Endothelial cell of umbilical vein (primary cell): ENCODE results near the gene C21orf58.

ENCODE experiments used
- EZH2 ChIP-seq: IDR thresholded peaks from 2 replicates; pipeline ENCODE4 v1.6.1; 2012; ENCODE audit warnings: borderline replicate concordance, low read depth, mild to moderate bottlenecking, moderate library complexity, low read length, inconsistent platforms; ENCODE audit not compliant: severe bottlenecking
- GATA2 ChIP-seq: IDR thresholded peaks from 2 replicates; pipeline ENCODE4 v1.7.0; 2011; ENCODE audit warnings: low read depth, mild to moderate bottlenecking, moderate library complexity, mixed read lengths, low read length; ENCODE audit not compliant: insufficient read length, insufficient read depth
- MYC ChIP-seq: IDR thresholded peaks from one replicate; pipeline ENCODE4 v1.6.1; 2011; ENCODE audit warnings: mild to moderate bottlenecking, low read depth, low read length
- POLR2A ChIP-seq: IDR thresholded peaks from 2 replicates; pipeline ENCODE4 v1.6.1; 2012; ENCODE audit warnings: low read depth, mild to moderate bottlenecking, control low read depth, low read length
- POLR2AphosphoS5 ChIP-seq: IDR thresholded peaks from 2 replicates; pipeline ENCODE4 v1.6.1; 2012; ENCODE audit warnings: low read depth, mild to moderate bottlenecking, control low read depth, low read length, moderate library complexity; ENCODE audit not compliant: insufficient read depth
- TF ChIP-seq, protein P1 (sequence below), 2 donors: IDR thresholded peaks; 1 replicate in 1 of 2; 2 replicates in 1 of 2; pipeline ENCODE4 v1.5.1; 2011; ENCODE audit warnings: low read length in 2 of 2, mild to moderate bottlenecking in 2 of 2, moderate library complexity in 2 of 2, control low read depth in 1 of 2, inconsistent platforms in 1 of 2, low read depth in 1 of 2; ENCODE audit not compliant: insufficient read depth in 1 of 2; ENCODE audit errors: extremely low read depth in 1 of 2
- TF ChIP-seq, protein P2 (sequence below): IDR thresholded peaks from 2 replicates; pipeline ENCODE4 v1.6.1; 2011; ENCODE audit not compliant: insufficient read depth, insufficient read length

DNA sequence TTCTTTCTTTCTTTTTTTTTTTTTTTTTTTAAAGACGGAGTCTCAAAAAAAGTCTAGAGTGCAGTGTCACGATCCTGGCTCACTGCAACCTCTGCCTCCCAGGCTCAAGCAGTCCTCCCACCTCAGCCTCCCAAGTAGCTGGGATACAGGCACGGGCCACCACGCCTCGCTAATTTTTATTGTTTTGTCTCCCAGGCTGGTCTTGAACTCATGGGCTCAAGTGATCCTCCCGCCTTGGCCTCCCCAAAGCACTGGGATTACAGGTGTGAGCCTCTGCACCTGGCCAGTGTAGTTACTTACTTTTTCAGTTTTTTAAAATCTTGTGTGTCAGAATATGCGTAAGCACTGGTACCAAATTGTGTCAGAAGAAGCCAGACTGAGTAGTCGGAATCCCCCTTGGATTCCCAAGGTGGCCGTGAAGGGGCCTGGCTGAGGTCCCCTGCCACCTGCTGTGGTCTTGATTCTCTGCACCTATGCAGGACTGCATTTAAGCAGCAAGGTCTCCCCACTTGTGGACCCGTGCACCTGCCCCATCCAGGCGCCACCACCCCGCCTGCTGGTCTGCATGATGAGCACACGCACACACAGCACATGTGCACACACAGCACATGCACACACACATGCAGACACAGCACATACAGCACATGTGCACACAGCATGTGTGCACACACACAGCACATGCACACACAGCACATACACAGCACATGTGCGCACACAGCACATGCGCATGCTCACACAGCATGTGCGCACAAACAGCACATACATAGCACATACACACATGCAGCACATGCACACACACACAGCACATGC lies 47.7 kb upstream of the C21orf58 start:
- TF ChIP-seq POLR2A (no peak), POLR2AphosphoS5 (no peak), EZH2 (no peak), GATA2 (no peak), MYC (no peak)
- TF ChIP-seq, protein P1, sequence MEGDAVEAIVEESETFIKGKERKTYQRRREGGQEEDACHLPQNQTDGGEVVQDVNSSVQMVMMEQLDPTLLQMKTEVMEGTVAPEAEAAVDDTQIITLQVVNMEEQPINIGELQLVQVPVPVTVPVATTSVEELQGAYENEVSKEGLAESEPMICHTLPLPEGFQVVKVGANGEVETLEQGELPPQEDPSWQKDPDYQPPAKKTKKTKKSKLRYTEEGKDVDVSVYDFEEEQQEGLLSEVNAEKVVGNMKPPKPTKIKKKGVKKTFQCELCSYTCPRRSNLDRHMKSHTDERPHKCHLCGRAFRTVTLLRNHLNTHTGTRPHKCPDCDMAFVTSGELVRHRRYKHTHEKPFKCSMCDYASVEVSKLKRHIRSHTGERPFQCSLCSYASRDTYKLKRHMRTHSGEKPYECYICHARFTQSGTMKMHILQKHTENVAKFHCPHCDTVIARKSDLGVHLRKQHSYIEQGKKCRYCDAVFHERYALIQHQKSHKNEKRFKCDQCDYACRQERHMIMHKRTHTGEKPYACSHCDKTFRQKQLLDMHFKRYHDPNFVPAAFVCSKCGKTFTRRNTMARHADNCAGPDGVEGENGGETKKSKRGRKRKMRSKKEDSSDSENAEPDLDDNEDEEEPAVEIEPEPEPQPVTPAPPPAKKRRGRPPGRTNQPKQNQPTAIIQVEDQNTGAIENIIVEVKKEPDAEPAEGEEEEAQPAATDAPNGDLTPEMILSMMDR (IDR thresholded peaks at IDR 0.05; ENCODE audit: extremely low read depth in 1 of 2, insufficient read depth in 1 of 2, low read depth in 1 of 2, low read length in 2 of 2): no peak
- TF ChIP-seq, protein P2, sequence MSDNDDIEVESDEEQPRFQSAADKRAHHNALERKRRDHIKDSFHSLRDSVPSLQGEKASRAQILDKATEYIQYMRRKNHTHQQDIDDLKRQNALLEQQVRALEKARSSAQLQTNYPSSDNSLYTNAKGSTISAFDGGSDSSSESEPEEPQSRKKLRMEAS: no peak
